ENCODE data around the gene MAPK14.
A peak's percentile ranks its signal among the peaks of the same experiment; 100 is the strongest.

GRCh38 chr6:36094753-36095496 lies 67.3 kb downstream of the MAPK14 start:
- TF ChIP-seq CTCF (conservative IDR thresholded peaks at IDR 0.05; ENCODE audit: low read depth, low read length) (peak; percentile 99), EZH2phosphoT487 (IDR thresholded peaks at IDR 0.05; ENCODE audit: borderline replicate concordance, low read length) (no peak)

All from PC-3 (cell line).